SU-DHL-6 (cell line): Measurements from ENCODE around the gene PTPN4.

Experiments
- EZH2phosphoT487 ChIP-seq: fragments of 200-600 bp; sonication (generic), shearing (Covaris generic); conservative IDR thresholded peaks from 2 replicates; pipeline ENCODE4 v1.6.1; 2018; ENCODE audit warnings: mild to moderate bottlenecking, antibody characterized with exemption, low read length, moderate library complexity, mixed read lengths
- TF ChIP-seq, protein P1 (sequence below): fragments of 200-600 bp; sonication (generic); IDR thresholded peaks from one replicate; pipeline ENCODE4 v1.5.1; 2017; ENCODE audit warnings: antibody characterized with exemption, mild to moderate bottlenecking, low read length, moderate library complexity; ENCODE audit not compliant: insufficient read depth, poor library complexity, severe bottlenecking

DNA sequence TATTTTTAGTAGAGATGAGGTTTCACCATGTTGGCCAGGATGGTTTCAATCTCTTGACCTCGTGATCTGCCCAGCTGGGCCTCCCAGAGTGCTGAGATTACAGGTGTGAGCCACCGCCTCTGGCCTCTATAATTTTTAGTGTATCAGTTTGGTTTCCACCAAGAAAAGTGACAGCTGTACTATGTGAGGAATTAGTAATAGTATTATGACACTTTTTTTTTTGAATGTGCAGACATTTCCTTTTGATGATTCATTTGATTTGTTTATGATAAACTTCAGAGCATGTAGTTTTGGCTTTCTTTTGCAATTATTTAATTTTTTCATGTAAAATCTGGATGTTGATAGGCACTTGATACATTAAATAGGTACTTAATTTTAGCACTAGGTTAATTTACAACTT, 61.5 kb downstream of the PTPN4 start:
- TF ChIP-seq, protein P1, sequence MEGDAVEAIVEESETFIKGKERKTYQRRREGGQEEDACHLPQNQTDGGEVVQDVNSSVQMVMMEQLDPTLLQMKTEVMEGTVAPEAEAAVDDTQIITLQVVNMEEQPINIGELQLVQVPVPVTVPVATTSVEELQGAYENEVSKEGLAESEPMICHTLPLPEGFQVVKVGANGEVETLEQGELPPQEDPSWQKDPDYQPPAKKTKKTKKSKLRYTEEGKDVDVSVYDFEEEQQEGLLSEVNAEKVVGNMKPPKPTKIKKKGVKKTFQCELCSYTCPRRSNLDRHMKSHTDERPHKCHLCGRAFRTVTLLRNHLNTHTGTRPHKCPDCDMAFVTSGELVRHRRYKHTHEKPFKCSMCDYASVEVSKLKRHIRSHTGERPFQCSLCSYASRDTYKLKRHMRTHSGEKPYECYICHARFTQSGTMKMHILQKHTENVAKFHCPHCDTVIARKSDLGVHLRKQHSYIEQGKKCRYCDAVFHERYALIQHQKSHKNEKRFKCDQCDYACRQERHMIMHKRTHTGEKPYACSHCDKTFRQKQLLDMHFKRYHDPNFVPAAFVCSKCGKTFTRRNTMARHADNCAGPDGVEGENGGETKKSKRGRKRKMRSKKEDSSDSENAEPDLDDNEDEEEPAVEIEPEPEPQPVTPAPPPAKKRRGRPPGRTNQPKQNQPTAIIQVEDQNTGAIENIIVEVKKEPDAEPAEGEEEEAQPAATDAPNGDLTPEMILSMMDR: no peak
- TF ChIP-seq EZH2phosphoT487: no peak
